HepG2 (cell line): ENCODE results near the gene EFNA2. TPM values are rescaled to one million over a fixed set of nuclear protein-coding genes. Genes with fewer than 3 reads are reported as not detected.

Source experiments
- KLF9 ChIP-seq: IDR thresholded peaks from 2 replicates; pipeline ENCODE4 v1.6.1; 2016; ENCODE audit warnings: low read depth
- NR1H2 ChIP-seq: sonication (generic); formaldehyde crosslinking; IDR thresholded peaks from 2 replicates; pipeline ENCODE4 v1.8.1; 2022; ENCODE audit warnings: low read depth, missing genetic modification reagents, borderline replicate concordance
- ONECUT2 ChIP-seq: sonication (generic); formaldehyde crosslinking; IDR thresholded peaks from 2 replicates; pipeline ENCODE4 v1.4.0; 2020; ENCODE audit warnings: missing genetic modification reagents
- POLR2AphosphoS2 ChIP-seq: IDR thresholded peaks from 2 replicates; pipeline ENCODE4 v1.6.1; 2011; ENCODE audit warnings: low read depth, low read length, improper control_type of control experiment
- PTBP1 ChIP-seq: fragments of 200-400 bp; formaldehyde crosslinking; IDR thresholded peaks from 2 replicates; pipeline ENCODE4 v1.6.1; 2018; ENCODE audit warnings: low read length, low read depth; ENCODE audit not compliant: poor library complexity, severe bottlenecking
- ZFP36L2 ChIP-seq: sonication (generic); formaldehyde crosslinking; IDR thresholded peaks from 2 replicates; pipeline ENCODE4 v1.4.0; 2020; ENCODE audit warnings: missing genetic modification reagents
- ZFP90 ChIP-seq: sonication (generic); formaldehyde crosslinking; IDR thresholded peaks from 2 replicates; pipeline ENCODE4 v1.8.0; 2022; ENCODE audit warnings: missing genetic modification reagents, mild to moderate bottlenecking, inconsistent platforms, borderline replicate concordance
- ZFX ChIP-seq: sonication (generic); formaldehyde crosslinking; IDR thresholded peaks from 2 replicates; pipeline ENCODE4 v1.4.0; 2020; ENCODE audit warnings: mild to moderate bottlenecking, low read depth, missing genetic modification reagents, moderate library complexity
- ZNF354B ChIP-seq: sonication (generic); formaldehyde crosslinking; IDR thresholded peaks from 2 replicates; pipeline ENCODE4 v1.8.0; 2022; ENCODE audit warnings: mild to moderate bottlenecking, missing genetic modification reagents
- polyA plus RNA-seq, 8 experiments: library from polyadenylated mRNA; depleted of rRNA in 3 of 8; stranded (reverse) in 7 of 8; unstranded in 1 of 8; fragments of >200 nt; fragmentation: Illumina TruSeq in 4 of 8; extraction: Trizol in 4 of 8; gene quantifications; 2 replicates each; pipeline versions ENCODE4 v1.2.1 to v1.2.3, GENCODE V29; 2011 to 2016; ENCODE audit warnings: low read depth in 4 of 8, missing spikeins in 1 of 8, mixed read lengths in 1 of 8; ENCODE audit not compliant: insufficient read depth in 1 of 8
- total RNA-seq, 5 experiments: library from RNA; depleted of rRNA; stranded (reverse); fragments of >200 nt; fragmentation: Illumina TruSeq; extraction: Trizol; gene quantifications; 2 replicates each; pipeline ENCODE4 v1.2.3, GENCODE V29; 2016; ENCODE audit warnings: low read depth in 1 of 5
- TF ChIP-seq, protein P1 (sequence below): sonication (generic); formaldehyde crosslinking; IDR thresholded peaks from 2 replicates; pipeline ENCODE4 v1.9.0; 2021; ENCODE audit warnings: mild to moderate bottlenecking, missing genetic modification reagents
- TF ChIP-seq, protein P2 (sequence below): sonication (generic); formaldehyde crosslinking; IDR thresholded peaks from 2 replicates; pipeline ENCODE4 v1.8.0; 2022; ENCODE audit warnings: mild to moderate bottlenecking, missing genetic modification reagents; ENCODE audit not compliant: insufficient replicate concordance
- TF ChIP-seq, protein P3 (sequence below), 2 experiments: sonication (generic) in 1 of 2; formaldehyde crosslinking in 1 of 2; IDR thresholded peaks; 2 replicates each; pipeline versions ENCODE4 v1.5.1 to v1.6.1; 2011 to 2020; ENCODE audit warnings: borderline replicate concordance in 1 of 2, low read depth in 1 of 2, low read length in 1 of 2, mild to moderate bottlenecking in 1 of 2, missing genetic modification reagents in 1 of 2, moderate library complexity in 1 of 2
- TF ChIP-seq, protein P4 (sequence below): sonication (generic); formaldehyde crosslinking; IDR thresholded peaks from 2 replicates; pipeline ENCODE4 v1.5.0; 2020; ENCODE audit warnings: mild to moderate bottlenecking, missing genetic modification reagents, borderline replicate concordance

Gene EFNA2
- total and polyA plus RNA-seq, 2 of the 13 experiments (the other 11 are each of a cell fraction or from before 2014, with no cell fraction given): 6.0 to 9.9 TPM

DNA sequence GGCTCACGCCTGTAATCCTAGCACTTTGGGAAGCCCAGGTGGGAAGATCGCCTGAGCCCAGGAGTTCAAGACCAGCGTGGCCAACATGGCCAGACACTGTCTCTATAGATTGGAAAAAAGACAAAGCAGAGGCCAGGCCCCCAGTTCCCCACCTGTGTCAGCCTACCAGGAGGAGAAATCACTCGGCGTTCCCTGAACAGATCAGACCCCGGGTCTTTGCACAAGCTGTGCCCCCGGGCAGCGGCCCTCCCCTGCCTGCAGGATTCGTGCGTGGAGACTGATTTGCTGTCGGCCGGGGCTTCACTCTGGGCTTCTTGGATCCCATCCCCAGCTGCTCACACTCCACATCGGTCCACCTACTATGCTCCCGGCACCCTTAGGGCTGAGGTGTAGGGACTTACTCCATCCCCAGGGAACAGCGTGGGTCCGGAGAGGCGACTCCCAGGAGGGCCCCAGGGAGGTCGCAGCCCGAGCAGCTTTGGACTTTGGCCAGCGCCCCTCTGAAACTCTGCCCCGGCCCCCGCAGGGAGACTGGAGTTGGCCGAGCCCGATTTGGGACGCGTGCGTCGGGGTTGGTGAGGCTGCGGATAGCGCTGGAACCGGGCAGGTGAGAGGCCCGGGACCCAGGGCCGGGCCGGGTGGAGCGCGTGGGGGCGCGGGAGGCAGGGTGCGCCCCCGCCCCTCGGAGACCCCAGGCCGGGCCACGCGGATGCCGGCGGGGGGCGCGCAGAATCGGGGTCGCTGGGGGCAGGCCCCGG is 515 bp upstream of the EFNA2 start (continued):
- TF ChIP-seq, protein P1, sequence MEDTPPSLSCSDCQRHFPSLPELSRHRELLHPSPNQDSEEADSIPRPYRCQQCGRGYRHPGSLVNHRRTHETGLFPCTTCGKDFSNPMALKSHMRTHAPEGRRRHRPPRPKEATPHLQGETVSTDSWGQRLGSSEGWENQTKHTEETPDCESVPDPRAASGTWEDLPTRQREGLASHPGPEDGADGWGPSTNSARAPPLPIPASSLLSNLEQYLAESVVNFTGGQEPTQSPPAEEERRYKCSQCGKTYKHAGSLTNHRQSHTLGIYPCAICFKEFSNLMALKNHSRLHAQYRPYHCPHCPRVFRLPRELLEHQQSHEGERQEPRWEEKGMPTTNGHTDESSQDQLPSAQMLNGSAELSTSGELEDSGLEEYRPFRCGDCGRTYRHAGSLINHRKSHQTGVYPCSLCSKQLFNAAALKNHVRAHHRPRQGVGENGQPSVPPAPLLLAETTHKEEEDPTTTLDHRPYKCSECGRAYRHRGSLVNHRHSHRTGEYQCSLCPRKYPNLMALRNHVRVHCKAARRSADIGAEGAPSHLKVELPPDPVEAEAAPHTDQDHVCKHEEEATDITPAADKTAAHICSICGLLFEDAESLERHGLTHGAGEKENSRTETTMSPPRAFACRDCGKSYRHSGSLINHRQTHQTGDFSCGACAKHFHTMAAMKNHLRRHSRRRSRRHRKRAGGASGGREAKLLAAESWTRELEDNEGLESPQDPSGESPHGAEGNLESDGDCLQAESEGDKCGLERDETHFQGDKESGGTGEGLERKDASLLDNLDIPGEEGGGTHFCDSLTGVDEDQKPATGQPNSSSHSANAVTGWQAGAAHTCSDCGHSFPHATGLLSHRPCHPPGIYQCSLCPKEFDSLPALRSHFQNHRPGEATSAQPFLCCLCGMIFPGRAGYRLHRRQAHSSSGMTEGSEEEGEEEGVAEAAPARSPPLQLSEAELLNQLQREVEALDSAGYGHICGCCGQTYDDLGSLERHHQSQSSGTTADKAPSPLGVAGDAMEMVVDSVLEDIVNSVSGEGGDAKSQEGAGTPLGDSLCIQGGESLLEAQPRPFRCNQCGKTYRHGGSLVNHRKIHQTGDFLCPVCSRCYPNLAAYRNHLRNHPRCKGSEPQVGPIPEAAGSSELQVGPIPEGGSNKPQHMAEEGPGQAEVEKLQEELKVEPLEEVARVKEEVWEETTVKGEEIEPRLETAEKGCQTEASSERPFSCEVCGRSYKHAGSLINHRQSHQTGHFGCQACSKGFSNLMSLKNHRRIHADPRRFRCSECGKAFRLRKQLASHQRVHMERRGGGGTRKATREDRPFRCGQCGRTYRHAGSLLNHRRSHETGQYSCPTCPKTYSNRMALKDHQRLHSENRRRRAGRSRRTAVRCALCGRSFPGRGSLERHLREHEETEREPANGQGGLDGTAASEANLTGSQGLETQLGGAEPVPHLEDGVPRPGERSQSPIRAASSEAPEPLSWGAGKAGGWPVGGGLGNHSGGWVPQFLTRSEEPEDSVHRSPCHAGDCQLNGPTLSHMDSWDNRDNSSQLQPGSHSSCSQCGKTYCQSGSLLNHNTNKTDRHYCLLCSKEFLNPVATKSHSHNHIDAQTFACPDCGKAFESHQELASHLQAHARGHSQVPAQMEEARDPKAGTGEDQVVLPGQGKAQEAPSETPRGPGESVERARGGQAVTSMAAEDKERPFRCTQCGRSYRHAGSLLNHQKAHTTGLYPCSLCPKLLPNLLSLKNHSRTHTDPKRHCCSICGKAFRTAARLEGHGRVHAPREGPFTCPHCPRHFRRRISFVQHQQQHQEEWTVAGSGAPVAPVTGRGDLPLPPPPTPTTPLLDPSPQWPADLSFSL (CRISPR knock-in tag): no peak
- no peak for TF ChIP-seq PTBP1
- TF ChIP-seq, protein P2, sequence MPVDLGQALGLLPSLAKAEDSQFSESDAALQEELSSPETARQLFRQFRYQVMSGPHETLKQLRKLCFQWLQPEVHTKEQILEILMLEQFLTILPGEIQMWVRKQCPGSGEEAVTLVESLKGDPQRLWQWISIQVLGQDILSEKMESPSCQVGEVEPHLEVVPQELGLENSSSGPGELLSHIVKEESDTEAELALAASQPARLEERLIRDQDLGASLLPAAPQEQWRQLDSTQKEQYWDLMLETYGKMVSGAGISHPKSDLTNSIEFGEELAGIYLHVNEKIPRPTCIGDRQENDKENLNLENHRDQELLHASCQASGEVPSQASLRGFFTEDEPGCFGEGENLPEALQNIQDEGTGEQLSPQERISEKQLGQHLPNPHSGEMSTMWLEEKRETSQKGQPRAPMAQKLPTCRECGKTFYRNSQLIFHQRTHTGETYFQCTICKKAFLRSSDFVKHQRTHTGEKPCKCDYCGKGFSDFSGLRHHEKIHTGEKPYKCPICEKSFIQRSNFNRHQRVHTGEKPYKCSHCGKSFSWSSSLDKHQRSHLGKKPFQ: peak; percentile 24
- TF ChIP-seq NR1H2 (CRISPR knock-in tag): no peak
- no peak for TF ChIP-seq ZFP36L2 (CRISPR knock-in tag)
- TF ChIP-seq ONECUT2 (CRISPR knock-in tag): no peak
- no peak; the same call in none of the 2 replicates for TF ChIP-seq ZFX (CRISPR knock-in tag)
- TF ChIP-seq, protein P3, sequence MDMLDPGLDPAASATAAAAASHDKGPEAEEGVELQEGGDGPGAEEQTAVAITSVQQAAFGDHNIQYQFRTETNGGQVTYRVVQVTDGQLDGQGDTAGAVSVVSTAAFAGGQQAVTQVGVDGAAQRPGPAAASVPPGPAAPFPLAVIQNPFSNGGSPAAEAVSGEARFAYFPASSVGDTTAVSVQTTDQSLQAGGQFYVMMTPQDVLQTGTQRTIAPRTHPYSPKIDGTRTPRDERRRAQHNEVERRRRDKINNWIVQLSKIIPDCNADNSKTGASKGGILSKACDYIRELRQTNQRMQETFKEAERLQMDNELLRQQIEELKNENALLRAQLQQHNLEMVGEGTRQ (IDR thresholded peaks at IDR 0.05; ENCODE audit: low read depth, low read length): no peak
- TF ChIP-seq, protein P3 (CRISPR knock-in tag; IDR thresholded peaks at IDR 0.05; ENCODE audit: borderline replicate concordance): no peak
- TF ChIP-seq ZFP90 (CRISPR knock-in tag): no peak; the same call in 1 of the 2 replicates
- no peak for TF ChIP-seq KLF9 (CRISPR knock-in tag)
- no peak for TF ChIP-seq POLR2AphosphoS2
- TF ChIP-seq, protein P4, sequence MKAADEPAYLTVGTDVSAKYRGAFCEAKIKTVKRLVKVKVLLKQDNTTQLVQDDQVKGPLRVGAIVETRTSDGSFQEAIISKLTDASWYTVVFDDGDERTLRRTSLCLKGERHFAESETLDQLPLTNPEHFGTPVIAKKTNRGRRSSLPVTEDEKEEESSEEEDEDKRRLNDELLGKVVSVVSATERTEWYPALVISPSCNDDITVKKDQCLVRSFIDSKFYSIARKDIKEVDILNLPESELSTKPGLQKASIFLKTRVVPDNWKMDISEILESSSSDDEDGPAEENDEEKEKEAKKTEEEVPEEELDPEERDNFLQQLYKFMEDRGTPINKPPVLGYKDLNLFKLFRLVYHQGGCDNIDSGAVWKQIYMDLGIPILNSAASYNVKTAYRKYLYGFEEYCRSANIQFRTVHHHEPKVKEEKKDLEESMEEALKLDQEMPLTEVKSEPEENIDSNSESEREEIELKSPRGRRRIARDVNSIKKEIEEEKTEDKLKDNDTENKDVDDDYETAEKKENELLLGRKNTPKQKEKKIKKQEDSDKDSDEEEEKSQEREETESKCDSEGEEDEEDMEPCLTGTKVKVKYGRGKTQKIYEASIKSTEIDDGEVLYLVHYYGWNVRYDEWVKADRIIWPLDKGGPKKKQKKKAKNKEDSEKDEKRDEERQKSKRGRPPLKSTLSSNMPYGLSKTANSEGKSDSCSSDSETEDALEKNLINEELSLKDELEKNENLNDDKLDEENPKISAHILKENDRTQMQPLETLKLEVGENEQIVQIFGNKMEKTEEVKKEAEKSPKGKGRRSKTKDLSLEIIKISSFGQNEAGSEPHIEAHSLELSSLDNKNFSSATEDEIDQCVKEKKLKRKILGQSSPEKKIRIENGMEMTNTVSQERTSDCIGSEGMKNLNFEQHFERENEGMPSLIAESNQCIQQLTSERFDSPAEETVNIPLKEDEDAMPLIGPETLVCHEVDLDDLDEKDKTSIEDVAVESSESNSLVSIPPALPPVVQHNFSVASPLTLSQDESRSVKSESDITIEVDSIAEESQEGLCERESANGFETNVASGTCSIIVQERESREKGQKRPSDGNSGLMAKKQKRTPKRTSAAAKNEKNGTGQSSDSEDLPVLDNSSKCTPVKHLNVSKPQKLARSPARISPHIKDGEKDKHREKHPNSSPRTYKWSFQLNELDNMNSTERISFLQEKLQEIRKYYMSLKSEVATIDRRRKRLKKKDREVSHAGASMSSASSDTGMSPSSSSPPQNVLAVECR (CRISPR knock-in tag): peak; percentile 49
- TF ChIP-seq ZNF354B (CRISPR knock-in tag): no peak
